Measurements from ENCODE around the gene CMPK2.

GRCh38 chr2:6824962-6825361 is 40.7 kb downstream of the CMPK2 start:
- TF ChIP-seq CTCF (IDR thresholded peaks at IDR 0.05; ENCODE audit: low read depth, low read length), result no peak
- no peak for TF ChIP-seq POLR2A (IDR thresholded peaks at IDR 0.05; ENCODE audit: extremely low read depth, insufficient read length)
- TF ChIP-seq, protein P1, sequence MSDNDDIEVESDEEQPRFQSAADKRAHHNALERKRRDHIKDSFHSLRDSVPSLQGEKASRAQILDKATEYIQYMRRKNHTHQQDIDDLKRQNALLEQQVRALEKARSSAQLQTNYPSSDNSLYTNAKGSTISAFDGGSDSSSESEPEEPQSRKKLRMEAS (IDR thresholded peaks at IDR 0.05; ENCODE audit: low read depth, low read length), result no peak
- TF ChIP-seq MYC (IDR thresholded peaks at IDR 0.05; ENCODE audit: low read depth, low read length), result no peak

Data from NB4 (cell line).